Activated B cell treated with CpG ODN at 0.5 μM for 24 hours (primary cell): Measurements from ENCODE around the gene GSTM4. TPM values are rescaled to one million over a fixed set of nuclear protein-coding genes. Genes with fewer than 3 reads are reported as not detected.
"Not testable (repeated sequence)": the region's sequence is repeated elsewhere in the genome, so short reads cannot be mapped to it uniquely, and the experiment has no call there.

ENCODE experiments used
- ATAC-seq: fragments of 200-7000 bp; cut with Tn5 transposase; one replicate; pipeline ENCODE4 v1.10.0; 2021; ENCODE audit warnings: low read depth, mild to moderate bottlenecking, moderate library complexity
- CTCF ChIA-PET: fragments of 350-600 bp; sonication (Branson Sonifier 250); formaldehyde crosslinking; loops from one replicate; lab custom pipeline; 2021; ENCODE audit warnings: antibody characterized with exemption; lab: Charles Lee
- POLR2A ChIA-PET: fragments of 350-600 bp; sonication (Branson Sonifier 250); formaldehyde crosslinking; loops from one replicate; lab custom pipeline; 2021; ENCODE audit warnings: antibody characterized with exemption; lab: Charles Lee
- DNase-seq: peaks from one replicate; pipeline ENCODE4 v3.0.0; 2022
- H3K27ac Mint-ChIP-seq: one replicate; pipeline ENCODE4 v1.8.0; 2020; ENCODE audit warnings: mixed read lengths
- H3K27me3 Mint-ChIP-seq: one replicate; pipeline ENCODE4 v1.8.0; 2021; ENCODE audit warnings: mixed read lengths
- H3K36me3 Mint-ChIP-seq: one replicate; pipeline ENCODE4 v1.8.0; 2021; ENCODE audit warnings: low read depth, mixed read lengths
- H3K4me1 Mint-ChIP-seq: one replicate; pipeline ENCODE4 v1.8.0; 2021; ENCODE audit warnings: mixed read lengths
- H3K4me3 Mint-ChIP-seq: one replicate; pipeline ENCODE4 v1.8.0; 2020; ENCODE audit warnings: mild to moderate bottlenecking, mixed read lengths
- H3K9me3 Mint-ChIP-seq: one replicate; pipeline ENCODE4 v1.8.0; 2020; ENCODE audit warnings: mixed read lengths
- intact Hi-C: fragments of 100-400 bp; cut with micrococcal nuclease; formaldehyde crosslinking; loops from one replicate; pipeline ENCODE4 v1.15.1; 2024
- total RNA-seq: library from RNA; stranded (reverse); gene quantifications from 2 replicates; pipeline ENCODE4 v1.2.3, GENCODE V29; 2022
- TF ChIP-seq, protein P1 (sequence below): fragments of 200-600 bp; IDR thresholded peaks from one replicate; pipeline ENCODE4 v1.8.0; 2022; ENCODE audit warnings: antibody characterized with exemption, mild to moderate bottlenecking

The GSTM4 gene
- total RNA-seq, 1 donor from 2014 or later: 13.1 TPM

DNA sequence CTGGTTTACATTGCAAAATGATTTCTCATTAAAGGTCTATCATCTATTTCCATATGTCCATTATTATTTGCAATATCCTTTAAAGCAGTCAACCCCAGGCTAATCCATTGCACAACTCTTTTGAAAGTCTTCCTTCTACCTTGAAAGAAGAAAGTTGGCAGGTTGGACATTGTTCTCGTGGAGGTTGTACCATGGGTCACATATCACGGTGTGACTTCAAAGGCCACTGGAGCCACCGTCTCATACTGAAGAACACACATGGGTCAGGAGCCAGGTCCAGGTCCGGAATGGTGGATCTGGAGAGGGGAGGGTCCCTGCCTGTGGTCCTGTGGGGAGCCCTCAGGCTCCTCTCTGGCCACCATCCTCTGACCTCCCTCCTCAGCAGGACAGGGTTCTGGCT lies 30.0 kb downstream of the GSTM4 start:
- H3K9me3 Mint-ChIP-seq, intact Hi-C loops, H3K27me3 Mint-ChIP-seq, H3K4me3 Mint-ChIP-seq, DNase-seq, H3K36me3 Mint-ChIP-seq, CTCF ChIA-PET, H3K27ac Mint-ChIP-seq, POLR2A ChIA-PET, ATAC-seq: not testable (repeated sequence)
- H3K4me1 Mint-ChIP-seq: peaks cover 11% of the 10 kb centered on the region

DNA sequence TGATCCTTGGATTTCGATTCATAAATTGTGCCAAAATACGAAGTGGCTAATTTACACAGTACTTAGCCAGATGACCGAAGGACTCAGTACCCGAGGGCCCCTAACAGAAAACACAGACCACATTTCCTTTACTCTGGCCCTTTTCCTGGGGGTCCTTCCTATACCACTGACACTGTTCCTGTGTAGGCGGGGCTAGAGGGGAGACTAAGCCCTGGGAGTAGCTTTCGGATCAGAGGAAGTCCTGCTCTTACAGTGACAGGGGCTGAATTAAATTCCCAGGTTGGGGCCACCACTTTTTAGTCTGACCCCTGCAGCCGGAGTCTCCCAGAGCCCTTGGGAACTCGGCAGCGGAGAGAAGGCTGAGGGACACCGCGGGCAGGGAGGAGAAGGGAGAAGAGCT lies 31.2 kb downstream of the GSTM4 start:
- CTCF ChIA-PET: interaction anchor here (0.8 to 2.1 kb wide), 6 partner anchors 16 to 297 kb away, joined by 3 to 12 read pairs (median 4); partner anchors contain the start of gene AHCYL1
- not testable (repeated sequence) for H3K27me3 Mint-ChIP-seq, H3K9me3 Mint-ChIP-seq, ATAC-seq, DNase-seq
- POLR2A ChIA-PET: interaction anchor here (0.6 to 2.1 kb wide), 8 partner anchors 31 to 347 kb away, joined by 3 to 17 read pairs (median 5); partner anchors contain the start of genes AHCYL1, AMPD2, GNAT2 and GSTM4
- H3K36me3 Mint-ChIP-seq: peaks cover 10% of the 10 kb centered on the region
- H3K4me3 Mint-ChIP-seq: peak overlapping the region; percentile 89
- H3K4me1 Mint-ChIP-seq: peaks cover 11% of the 10 kb centered on the region
- H3K27ac Mint-ChIP-seq: peak overlapping the region; percentile 87
- intact Hi-C loops: loop anchor here (1.0 kb wide), 2 partner anchors 44 to 141 kb away; no protein-coding TSS in a partner anchor

DNA sequence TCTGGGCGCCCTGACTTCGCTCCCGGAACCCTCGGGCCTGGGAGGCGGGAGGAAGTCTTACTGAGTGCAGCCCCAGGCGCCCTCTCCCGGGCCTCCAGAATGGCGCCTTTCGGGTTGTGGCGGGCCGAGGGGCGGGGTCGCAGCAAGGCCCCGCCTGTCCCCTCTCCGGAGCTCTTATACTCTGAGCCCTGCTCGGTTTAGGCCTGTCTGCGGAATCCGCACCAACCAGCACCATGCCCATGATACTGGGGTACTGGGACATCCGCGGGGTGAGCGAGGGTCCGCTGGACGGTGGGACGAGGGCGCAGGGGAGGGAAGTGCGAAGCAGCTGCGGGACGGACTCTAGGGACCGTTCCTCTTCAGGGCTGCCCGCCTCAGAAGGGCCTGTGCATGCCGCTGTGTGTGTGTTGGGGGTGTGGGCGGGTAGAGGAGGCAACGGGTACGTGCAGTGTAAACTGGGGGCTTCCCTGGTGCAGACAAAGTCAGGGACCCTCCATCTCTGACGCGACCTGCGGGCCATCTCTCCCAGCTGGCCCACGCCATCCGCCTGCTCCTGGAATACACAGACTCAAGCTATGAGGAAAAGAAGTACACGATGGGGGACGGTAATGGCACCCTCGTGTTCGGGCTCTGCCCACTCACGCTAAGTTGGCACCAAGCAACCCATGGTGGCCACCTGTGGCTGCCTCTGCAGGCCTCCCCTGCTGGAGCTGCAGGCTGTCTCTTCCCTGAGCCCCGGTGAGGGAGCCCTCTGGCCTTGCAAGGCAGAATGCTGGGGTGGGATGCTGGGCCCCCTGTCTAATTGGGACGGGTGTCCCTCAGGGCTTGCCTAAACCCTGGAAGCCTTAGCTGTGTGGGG lies 32.0 kb downstream of the GSTM4 start, which contains the start of gene GSTM1:
TSS of gene GSTM1 (plus strand) at position 177 of the 859 bp plus-strand sequence. CDS start at position 234, 57 bp downstream.
- peaks cover 11% of the 10 kb centered on the region for H3K4me1 Mint-ChIP-seq
- ATAC-seq (peak; percentile 98), DNase-seq (peak; percentile 62)
- H3K36me3 Mint-ChIP-seq: peaks cover 13% of the 10 kb centered on the region
- ChIA-PET POLR2A (interaction anchor here (0.6 to 2.1 kb wide), 10 partner anchors 32 to 347 kb away, joined by 3 to 17 read pairs (median 5); partner anchors contain the start of genes AHCYL1, AMPD2, GNAI3 and GNAT2), CTCF (interaction anchor here (0.8 to 2.1 kb wide), 7 partner anchors 17 to 297 kb away, joined by 3 to 12 read pairs (median 3); partner anchors contain the start of genes AHCYL1 and GNAI3)
- H3K4me3 Mint-ChIP-seq: peak within 1 kb of the TSS; percentile 89
- H3K9me3 Mint-ChIP-seq: no peaks in the 10 kb centered on the region
- TF ChIP-seq, protein P1, sequence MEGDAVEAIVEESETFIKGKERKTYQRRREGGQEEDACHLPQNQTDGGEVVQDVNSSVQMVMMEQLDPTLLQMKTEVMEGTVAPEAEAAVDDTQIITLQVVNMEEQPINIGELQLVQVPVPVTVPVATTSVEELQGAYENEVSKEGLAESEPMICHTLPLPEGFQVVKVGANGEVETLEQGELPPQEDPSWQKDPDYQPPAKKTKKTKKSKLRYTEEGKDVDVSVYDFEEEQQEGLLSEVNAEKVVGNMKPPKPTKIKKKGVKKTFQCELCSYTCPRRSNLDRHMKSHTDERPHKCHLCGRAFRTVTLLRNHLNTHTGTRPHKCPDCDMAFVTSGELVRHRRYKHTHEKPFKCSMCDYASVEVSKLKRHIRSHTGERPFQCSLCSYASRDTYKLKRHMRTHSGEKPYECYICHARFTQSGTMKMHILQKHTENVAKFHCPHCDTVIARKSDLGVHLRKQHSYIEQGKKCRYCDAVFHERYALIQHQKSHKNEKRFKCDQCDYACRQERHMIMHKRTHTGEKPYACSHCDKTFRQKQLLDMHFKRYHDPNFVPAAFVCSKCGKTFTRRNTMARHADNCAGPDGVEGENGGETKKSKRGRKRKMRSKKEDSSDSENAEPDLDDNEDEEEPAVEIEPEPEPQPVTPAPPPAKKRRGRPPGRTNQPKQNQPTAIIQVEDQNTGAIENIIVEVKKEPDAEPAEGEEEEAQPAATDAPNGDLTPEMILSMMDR: no peak
- no peaks in the 10 kb centered on the region for H3K27me3 Mint-ChIP-seq
- intact Hi-C loops: loop anchor here (1.0 kb wide), 2 partner anchors 45 to 142 kb away; no protein-coding TSS in a partner anchor
- H3K27ac Mint-ChIP-seq: peak within 1 kb of the TSS; percentile 87

- H3K4me1 Mint-ChIP-seq: peaks cover 11% of the 10 kb centered on the region
- intact Hi-C loops: no loop called here
- CTCF ChIA-PET: no interaction called here
- ATAC-seq (no peak), DNase-seq (no peak)
- no peaks in the 10 kb centered on the region for H3K27me3 Mint-ChIP-seq
- H3K4me3 Mint-ChIP-seq: no peak overlapping the region
- TF ChIP-seq, protein P1: no peak
- no peaks in the 10 kb centered on the region for H3K9me3 Mint-ChIP-seq
- H3K27ac Mint-ChIP-seq: no peak overlapping the region
- peaks cover 13% of the 10 kb centered on the region for H3K36me3 Mint-ChIP-seq
- POLR2A ChIA-PET: no interaction called here
These were observed 34.0 kb downstream of the GSTM4 start for GRCh38 chr1:109689844-109690405.

GRCh38 chr1:109691759-109692158 lies 35.9 kb downstream of the GSTM4 start:
- DNase-seq (no peak), ATAC-seq (no peak)
- intact Hi-C loops: no loop called here
- Mint-ChIP-seq H3K9me3 (no peaks in the 10 kb centered on the region), H3K27ac (no peak overlapping the region), H3K4me1 (peaks cover 11% of the 10 kb centered on the region), H3K36me3 (peaks cover 18% of the 10 kb centered on the region), H3K27me3 (no peaks in the 10 kb centered on the region), H3K4me3 (no peak overlapping the region)
- TF ChIP-seq, protein P1: no peak
- POLR2A ChIA-PET: no interaction called here
- CTCF ChIA-PET: interaction anchor here (0.6 kb wide), 1 partner anchor 394 kb away, joined by 4 read pairs; no protein-coding TSS in a partner anchor

DNA sequence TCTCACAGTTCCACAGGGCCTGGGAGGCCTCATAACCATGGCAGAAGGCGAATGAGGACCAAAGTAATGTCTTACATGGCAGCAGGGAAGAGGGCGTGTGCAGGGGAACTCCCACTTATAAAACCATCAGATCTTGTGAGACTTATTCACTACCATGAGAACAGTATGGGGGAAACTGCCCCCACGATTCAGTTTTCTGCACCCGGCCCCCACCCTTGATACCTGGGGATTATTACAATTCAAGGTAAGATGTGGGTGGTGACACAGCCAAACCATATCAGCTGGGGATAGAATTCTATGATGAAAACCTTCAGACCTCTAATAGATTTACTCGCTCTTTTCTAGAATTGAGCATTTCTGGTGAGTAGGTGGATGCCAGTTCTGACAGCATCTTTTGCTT lies 38.5 kb downstream of the GSTM4 start:
- ATAC-seq, H3K4me1 Mint-ChIP-seq, H3K27me3 Mint-ChIP-seq, intact Hi-C loops, CTCF ChIA-PET, POLR2A ChIA-PET, H3K9me3 Mint-ChIP-seq, H3K4me3 Mint-ChIP-seq, H3K27ac Mint-ChIP-seq, DNase-seq: not testable (repeated sequence)
- H3K36me3 Mint-ChIP-seq: peaks cover 21% of the 10 kb centered on the region

GRCh38 chr1:109695138-109695537 lies 39.2 kb downstream of the GSTM4 start:
- POLR2A ChIA-PET, CTCF ChIA-PET, intact Hi-C loops, H3K9me3 Mint-ChIP-seq, H3K4me3 Mint-ChIP-seq, ATAC-seq, H3K27ac Mint-ChIP-seq, DNase-seq, H3K4me1 Mint-ChIP-seq, H3K27me3 Mint-ChIP-seq: not testable (repeated sequence)
- H3K36me3 Mint-ChIP-seq: peaks cover 19% of the 10 kb centered on the region
